HG02938 (cell line): Measurements from ENCODE around the gene VSTM2L.

Experiments
- ATAC-seq: cut with Tn5 transposase; IDR thresholded peaks from one replicate; pipeline ENCODE4 v1.9.1; 2021; ENCODE audit warnings: mild to moderate bottlenecking, moderate library complexity; ENCODE audit not compliant: unreplicated experiment

The VSTM2L gene

GRCh38 chr20:37899105-37900045 lies 3.6 kb upstream of the VSTM2L start:
- no peak for ATAC-seq

GRCh38 chr20:37901240-37901639 lies 1.7 kb upstream of the VSTM2L start:
- no peak for ATAC-seq

GRCh38 chr20:37901654-37902503 lies 1.0 kb upstream of the VSTM2L start:
- ATAC-seq: no peak

GRCh38 chr20:37903317-37904007 lies 535 bp downstream of the VSTM2L start:
- ATAC-seq: no peak

- ATAC-seq: no peak
Observed at GRCh38 chr20:37904008-37904642, 1.2 kb downstream of the VSTM2L start.

GRCh38 chr20:37904845-37905373 lies 2.0 kb downstream of the VSTM2L start:
- ATAC-seq: no peak

- ATAC-seq: no peak
Observed at GRCh38 chr20:37905671-37906613, 3.0 kb downstream of the VSTM2L start.

- ATAC-seq: no peak
Observed at GRCh38 chr20:37907330-37907676, 4.4 kb downstream of the VSTM2L start.

- no peak for ATAC-seq
Observed at GRCh38 chr20:37907677-37908401, 4.9 kb downstream of the VSTM2L start.

GRCh38 chr20:37911261-37911660 lies 8.3 kb downstream of the VSTM2L start:
- ATAC-seq: no peak

- no peak for ATAC-seq
Observed at GRCh38 chr20:37911838-37912281, 8.9 kb downstream of the VSTM2L start.

- no peak for ATAC-seq
Observed at GRCh38 chr20:37912874-37913273, 9.9 kb downstream of the VSTM2L start.

- ATAC-seq: no peak
Observed at GRCh38 chr20:37913567-37914366, 10.8 kb downstream of the VSTM2L start.

- no peak for ATAC-seq
Observed at GRCh38 chr20:37914367-37914671, 11.4 kb downstream of the VSTM2L start.

GRCh38 chr20:37914672-37915433 lies 11.9 kb downstream of the VSTM2L start:
- ATAC-seq: no peak

GRCh38 chr20:37915434-37915787 lies 12.5 kb downstream of the VSTM2L start:
- no peak for ATAC-seq

- ATAC-seq: no peak
Observed at GRCh38 chr20:37915800-37916570, 13.1 kb downstream of the VSTM2L start.
